C4-2B (cell line): ENCODE measurements around the gene SLC25A29.

Source experiments
- CTCF ChIP-seq: fragments of 450-650 bp; conservative IDR thresholded peaks from 2 replicates; pipeline ENCODE4 v1.5.1; 2017; ENCODE audit warnings: mild to moderate bottlenecking
- ZFX ChIP-seq: fragments of 450-650 bp; IDR thresholded peaks from 2 replicates; pipeline ENCODE4 v1.6.1; 2017

GRCh38 chr14:100342195-100342594, 36.0 kb upstream of the SLC25A29 start:
- TF ChIP-seq CTCF (no peak), ZFX (no peak)
